HCEC 1CT (cell line): Measurements from ENCODE around the gene CCL5.

ENCODE experiments used
- DNase-seq: peaks from one replicate; pipeline ENCODE4 v3.0.0-alpha.2; 2017

CCL5 gene

DNA sequence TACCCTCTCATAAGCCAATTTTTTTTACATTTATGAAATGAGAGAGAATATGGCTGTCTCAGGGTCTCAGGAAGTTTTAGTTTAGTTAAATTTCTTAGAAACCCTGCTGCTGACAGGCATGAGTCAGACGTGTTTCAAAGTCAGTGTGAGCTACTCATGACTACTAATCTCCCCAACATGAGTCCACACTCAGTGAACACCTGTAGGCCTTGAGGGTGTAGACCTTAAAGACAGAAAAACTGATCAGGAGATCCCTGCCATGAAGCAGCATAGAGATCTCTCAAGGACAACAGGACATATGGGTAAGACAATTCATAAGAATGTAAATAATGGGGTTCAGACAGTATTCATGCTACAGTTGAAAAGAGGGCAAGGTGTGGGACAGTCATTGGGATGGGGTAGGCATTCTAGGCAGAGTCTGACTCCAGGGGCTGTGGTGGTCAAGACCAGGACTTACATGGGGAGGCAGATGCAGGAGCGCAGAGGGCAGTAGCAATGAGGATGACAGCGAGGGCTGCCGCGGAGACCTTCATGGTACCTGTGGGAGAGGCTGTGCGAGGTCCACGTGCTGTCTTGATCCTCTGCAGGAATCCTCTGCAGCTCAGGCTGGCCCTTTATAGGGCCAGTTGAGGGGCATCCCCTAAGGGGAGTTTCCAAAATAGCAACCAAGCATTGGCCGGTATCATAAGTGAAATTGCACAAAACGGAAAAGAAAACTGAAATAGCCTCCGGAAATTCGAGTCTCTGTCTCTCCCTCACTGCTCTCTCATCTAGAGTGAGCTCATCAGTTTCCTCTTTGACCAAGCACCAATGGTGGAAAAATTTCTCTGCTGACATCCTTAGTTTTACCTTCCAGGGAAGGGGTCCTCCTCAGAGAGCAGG, at the start of gene CCL5:
Gene CCL5, minus strand, starts transcription at position 588 of the 882 bp plus-strand sequence.
- DNase-seq = peak; percentile 25

GRCh38 chr17:35927714-35928113, 47.6 kb upstream of the CCL5 start:
- no peak for DNase-seq

DNA sequence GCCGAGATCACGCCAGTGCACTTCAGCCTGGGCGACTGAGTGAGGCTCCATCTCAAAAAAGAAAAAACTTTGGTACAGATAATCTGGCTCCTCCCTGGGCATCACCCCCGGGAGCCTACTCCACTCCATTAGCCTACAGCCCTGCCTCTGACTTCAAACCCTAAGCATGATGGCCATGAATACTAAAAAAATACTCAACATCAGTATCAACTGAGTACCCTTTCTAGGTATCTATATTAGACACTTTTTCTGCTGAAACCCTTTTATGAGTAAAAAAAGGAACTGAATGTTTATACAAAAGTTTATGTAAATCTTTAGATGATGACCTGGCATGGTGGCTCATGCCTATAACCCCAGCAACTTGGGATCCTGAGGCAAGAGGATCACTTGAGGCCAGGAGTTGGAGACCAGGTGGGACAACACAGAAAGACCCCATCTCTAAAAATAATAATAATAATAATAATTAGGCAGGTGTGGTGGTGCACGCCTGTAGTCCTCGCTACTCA, 43.5 kb upstream of the CCL5 start:
- no peak for DNase-seq

DNA sequence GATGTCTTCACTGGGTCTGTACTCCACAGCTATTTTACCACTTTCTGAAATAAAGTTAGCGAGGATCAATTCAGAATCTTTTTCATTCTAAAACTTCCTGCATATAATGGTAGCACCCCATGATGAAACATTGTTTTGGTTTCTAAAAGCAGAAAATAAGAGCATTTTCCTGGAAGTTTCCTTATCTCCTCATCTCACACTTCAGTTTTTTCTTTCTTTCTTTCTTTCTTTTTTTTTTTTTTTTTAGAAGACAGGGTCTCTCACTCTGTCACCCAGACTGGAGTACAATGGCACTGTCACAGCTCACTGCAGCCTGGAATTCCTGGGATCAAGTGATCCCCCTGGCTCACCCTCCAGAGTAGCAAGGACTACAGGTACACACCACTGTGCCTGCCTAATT, 40.1 kb upstream of the CCL5 start:
- no peak for DNase-seq

DNA sequence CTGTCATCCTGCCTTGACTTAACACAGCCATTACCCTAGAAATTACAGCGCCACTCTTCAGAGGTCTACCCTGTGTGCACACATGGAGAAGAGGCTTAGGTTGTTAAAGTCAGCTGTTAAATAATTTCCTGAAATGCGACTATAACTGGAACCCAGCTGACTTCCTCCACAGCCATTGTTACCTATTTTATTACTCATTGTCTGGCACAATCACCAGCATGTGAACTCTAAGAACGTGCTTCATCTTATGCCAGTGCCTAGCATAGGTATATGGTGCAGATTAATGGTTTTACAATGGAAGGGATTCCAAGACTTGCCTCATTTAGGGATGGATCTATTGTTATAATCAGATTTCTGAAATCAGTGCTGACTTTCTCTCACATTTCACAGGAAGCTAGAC, 38.5 kb upstream of the CCL5 start:
- no peak for DNase-seq

DNA sequence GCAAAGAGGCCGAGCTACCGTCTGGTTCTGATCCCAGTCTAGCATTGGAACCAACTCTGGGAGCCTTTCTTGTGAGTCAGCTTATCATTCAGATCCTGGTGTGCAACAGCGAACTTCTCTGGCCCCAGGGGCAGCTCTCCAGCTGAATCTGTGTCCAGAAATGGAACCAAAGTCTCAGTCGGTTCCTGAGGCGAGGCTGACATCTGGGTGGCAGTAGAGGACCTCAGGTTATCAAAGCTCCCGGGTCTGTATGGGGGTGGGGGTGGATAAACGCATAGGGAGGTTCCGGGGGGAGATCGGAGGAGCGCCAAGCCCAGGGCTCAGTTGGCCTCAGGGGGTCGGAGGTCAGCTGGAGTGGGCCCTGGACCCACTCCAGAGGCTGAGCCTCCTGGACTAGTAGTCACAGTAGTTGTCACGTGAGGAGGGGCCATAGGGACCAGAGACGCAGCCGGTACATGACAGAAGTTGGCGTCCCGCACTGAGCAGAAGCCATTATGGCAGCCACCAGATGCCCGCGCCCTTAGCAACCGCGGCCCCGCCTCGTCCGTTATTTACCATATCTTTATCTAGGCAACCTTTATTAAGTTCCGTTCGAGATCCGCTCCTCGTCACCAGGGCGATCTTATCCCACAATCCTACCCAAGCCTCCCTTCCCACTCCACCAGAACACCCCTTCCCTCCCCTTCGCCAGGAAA, 37.5 kb upstream of the CCL5 start:
- no peak for DNase-seq

GRCh38 chr17:35915153-35915964, 35.2 kb upstream of the CCL5 start:
- DNase-seq = no peak

- DNase-seq = no peak
These were observed 34.2 kb upstream of the CCL5 start for GRCh38 chr17:35914354-35914753.

GRCh38 chr17:35913609-35914008, 33.4 kb upstream of the CCL5 start:
- DNase-seq = no peak

DNA sequence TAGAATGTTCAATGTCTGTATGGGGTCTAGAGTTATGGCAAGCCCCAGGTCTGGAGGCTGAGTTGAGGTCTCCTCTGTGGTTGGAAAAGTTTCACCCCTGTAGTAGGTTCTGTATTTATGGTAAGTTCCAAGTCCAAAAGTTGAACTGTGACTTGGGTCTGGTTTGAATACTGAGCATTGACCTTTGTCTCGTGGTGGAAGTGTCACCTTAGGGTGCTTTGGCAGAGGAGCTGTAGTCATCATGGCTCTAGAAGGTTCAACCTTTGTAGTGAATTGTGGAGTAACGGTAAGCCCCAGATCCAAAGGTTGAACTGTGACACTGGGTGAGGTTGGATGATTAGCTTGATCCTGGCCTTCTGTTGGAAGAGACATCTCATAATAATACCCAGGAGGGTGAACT, 32.8 kb upstream of the CCL5 start:
- no peak for DNase-seq

DNA sequence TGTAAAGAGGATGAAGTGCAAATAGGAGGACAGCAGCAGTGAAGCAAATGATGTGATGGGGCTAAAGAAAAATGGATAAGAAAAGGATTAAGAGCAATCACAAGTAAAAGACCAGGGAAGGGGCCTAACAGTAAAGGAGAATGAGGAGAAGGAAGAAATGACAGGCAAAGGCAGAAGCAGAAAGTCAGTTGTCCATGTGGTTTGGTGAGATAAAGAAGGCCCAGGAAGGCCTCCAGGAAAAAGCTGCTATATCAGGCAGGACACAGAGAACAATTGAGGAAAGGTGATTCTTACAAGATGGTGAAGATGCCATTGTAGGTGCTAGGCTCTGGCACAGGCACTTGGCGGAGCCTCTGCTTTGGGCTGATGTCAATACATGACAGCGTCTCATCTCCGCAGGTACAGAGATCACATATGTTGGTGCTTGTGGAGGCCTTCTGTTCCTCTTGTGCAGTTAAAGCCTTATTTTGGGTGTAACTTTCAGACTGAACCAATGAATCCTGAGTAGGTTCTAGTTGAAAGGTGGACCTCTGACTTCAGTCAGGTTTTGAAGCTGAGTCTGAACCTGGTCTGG, 32.3 kb upstream of the CCL5 start:
- DNase-seq = no peak

- no peak for DNase-seq
These were observed 29.2 kb upstream of the CCL5 start for GRCh38 chr17:35909408-35909807.

GRCh38 chr17:35907691-35908090, 27.5 kb upstream of the CCL5 start:
- no peak for DNase-seq

GRCh38 chr17:35906926-35907637, 26.9 kb upstream of the CCL5 start:
- no peak for DNase-seq

- no peak for DNase-seq
These were observed 26.2 kb upstream of the CCL5 start for GRCh38 chr17:35906191-35906925.

- DNase-seq = no peak
These were observed 23.3 kb upstream of the CCL5 start for GRCh38 chr17:35903451-35903850.

DNA sequence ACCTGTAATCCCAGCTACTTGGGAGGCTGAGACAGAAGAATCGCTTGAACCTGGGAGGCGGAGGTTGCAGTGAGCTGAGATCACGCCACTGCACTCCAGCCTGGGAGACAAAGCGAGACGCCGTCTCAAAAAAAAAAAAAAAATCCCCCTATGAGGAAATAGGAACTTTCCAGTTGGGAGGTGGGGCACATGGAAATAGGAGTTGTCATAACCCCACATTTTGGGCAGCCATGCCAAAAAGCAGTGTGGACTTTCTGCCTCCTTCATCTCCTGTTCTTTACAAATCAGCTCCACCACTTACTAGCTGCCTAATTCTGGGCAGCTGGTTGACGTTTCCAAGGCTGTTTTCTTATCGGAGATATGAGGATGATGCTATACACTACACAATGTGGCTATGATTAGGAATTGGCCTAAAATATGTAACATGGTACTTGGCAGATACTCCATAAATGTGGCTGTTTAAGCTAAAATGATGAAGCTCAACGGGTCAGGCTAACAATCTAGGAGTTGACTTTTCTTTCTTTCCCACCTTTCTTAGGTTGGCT, 21.5 kb upstream of the CCL5 start:
- no peak for DNase-seq

GRCh38 chr17:35900708-35901480, 20.7 kb upstream of the CCL5 start:
- DNase-seq = no peak

GRCh38 chr17:35900280-35900679, 20.1 kb upstream of the CCL5 start:
- no peak for DNase-seq
